Glutamatergic neuron (in vitro differentiated cells): ENCODE results near the gene TSPAN2. TPM values are rescaled to one million over a fixed set of nuclear protein-coding genes. Genes with fewer than 3 reads are reported as not detected.

Source experiments
- DNase-seq: peaks from one replicate; pipeline ENCODE4 v3.0.0; 2022
- H3K27ac Mint-ChIP-seq: one replicate; pipeline ENCODE4 v1.8.0; 2020; ENCODE audit warnings: mild to moderate bottlenecking, mixed read lengths, inconsistent platforms; ENCODE audit not compliant: unreplicated experiment
- H3K27me3 Mint-ChIP-seq: one replicate; pipeline ENCODE4 v1.8.0; 2020; ENCODE audit warnings: mild to moderate bottlenecking, moderate library complexity, mixed read lengths, inconsistent platforms; ENCODE audit not compliant: unreplicated experiment
- H3K36me3 Mint-ChIP-seq: one replicate; pipeline ENCODE4 v1.8.0; 2020; ENCODE audit warnings: mild to moderate bottlenecking, mixed read lengths, inconsistent platforms; ENCODE audit not compliant: unreplicated experiment
- H3K4me1 Mint-ChIP-seq: one replicate; pipeline ENCODE4 v1.8.0; 2020; ENCODE audit warnings: mild to moderate bottlenecking, low read depth, mixed read lengths, inconsistent platforms; ENCODE audit not compliant: unreplicated experiment
- H3K4me3 Mint-ChIP-seq: one replicate; pipeline ENCODE4 v1.8.0; 2020; ENCODE audit warnings: mild to moderate bottlenecking, mixed read lengths, inconsistent platforms; ENCODE audit not compliant: unreplicated experiment
- H3K9me3 Mint-ChIP-seq: one replicate; pipeline ENCODE4 v1.8.0; 2020; ENCODE audit warnings: mild to moderate bottlenecking, moderate library complexity, mixed read lengths, inconsistent platforms; ENCODE audit not compliant: unreplicated experiment
- CTCF ChIP-seq: fragments of 200-600 bp; sonication (generic); IDR thresholded peaks from one replicate; pipeline ENCODE4 v1.5.0; 2021; ENCODE audit not compliant: partially characterized antibody, unreplicated experiment
- total RNA-seq: library from RNA; stranded (reverse); fragmentation: NEBNext Ultra II Directional; extraction: Animal tissue kit (Norgen Biotek cat#: 25700); gene quantifications from one replicate; pipeline ENCODE4 v1.2.1, GENCODE V29; 2021; ENCODE audit not compliant: unreplicated experiment

Gene TSPAN2
- total RNA-seq, 1 donor from 2014 or later = 11.2 TPM

GRCh38 chr1:115091572-115091971, 2.3 kb upstream of the TSPAN2 start:
- peaks cover 9% of the 10 kb centered on the region for H3K9me3 Mint-ChIP-seq
- no peak for DNase-seq
- H3K27ac Mint-ChIP-seq = no peak overlapping the region
- H3K27me3 Mint-ChIP-seq = peaks cover 7% of the 10 kb centered on the region
- H3K36me3 Mint-ChIP-seq = no peaks in the 10 kb centered on the region
- no peak overlapping the region for H3K4me3 Mint-ChIP-seq
- no peak for TF ChIP-seq CTCF
- H3K4me1 Mint-ChIP-seq = peaks cover 2% of the 10 kb centered on the region

GRCh38 chr1:115090956-115091355, 1.7 kb upstream of the TSPAN2 start:
- peaks cover 6% of the 10 kb centered on the region for H3K9me3 Mint-ChIP-seq
- no peak for DNase-seq
- H3K27me3 Mint-ChIP-seq = peaks cover 7% of the 10 kb centered on the region
- peaks cover 2% of the 10 kb centered on the region for H3K4me1 Mint-ChIP-seq
- H3K27ac Mint-ChIP-seq = no peak overlapping the region
- peak overlapping the region; percentile 88 for H3K4me3 Mint-ChIP-seq
- no peaks in the 10 kb centered on the region for H3K36me3 Mint-ChIP-seq
- no peak for TF ChIP-seq CTCF

- DNase-seq = no peak
Observed at GRCh38 chr1:115090540-115090939, 1.2 kb upstream of the TSPAN2 start.

GRCh38 chr1:115090186-115090490, 835 bp upstream of the TSPAN2 start:
- Mint-ChIP-seq H3K27ac (no peak overlapping the region), H3K27me3 (peaks cover 7% of the 10 kb centered on the region), H3K4me1 (peaks cover 2% of the 10 kb centered on the region), H3K4me3 (peak overlapping the region; percentile 88), H3K9me3 (peaks cover 5% of the 10 kb centered on the region), H3K36me3 (no peaks in the 10 kb centered on the region)
- TF ChIP-seq CTCF = no peak
- DNase-seq = no peak

More at GRCh38 chr1:115090540-115090939, 1.2 kb upstream of the TSPAN2 start:
- Mint-ChIP-seq H3K4me3 (peak overlapping the region; percentile 88), H3K4me1 (peaks cover 2% of the 10 kb centered on the region), H3K27me3 (peaks cover 7% of the 10 kb centered on the region), H3K36me3 (no peaks in the 10 kb centered on the region), H3K9me3 (peaks cover 5% of the 10 kb centered on the region), H3K27ac (no peak overlapping the region)
- TF ChIP-seq CTCF = no peak

GRCh38 chr1:115088871-115089419, 358 bp downstream of the TSPAN2 start:
- H3K4me1 Mint-ChIP-seq = peaks cover 3% of the 10 kb centered on the region
- H3K27ac Mint-ChIP-seq = peak overlapping the region; percentile 80

More at GRCh38 chr1:115088871-115089419, 358 bp downstream of the TSPAN2 start:
- TF ChIP-seq CTCF = no peak
- Mint-ChIP-seq H3K36me3 (no peaks in the 10 kb centered on the region), H3K4me3 (peak overlapping the region; percentile 88), H3K27me3 (peaks cover 7% of the 10 kb centered on the region), H3K9me3 (peaks cover 5% of the 10 kb centered on the region)
- no peak for DNase-seq
